ENCODE results near the gene MMP14. TPM values are rescaled to one million over a fixed set of nuclear protein-coding genes. Genes with fewer than 3 reads are reported as not detected.

Gene MMP14
- total and polyA plus RNA-seq, 9 of the 15 experiments (the other 6 are each of a cell fraction or from before 2014, with no cell fraction given) = 0.36 to 5.8 (median 1.3) TPM; not detected in 2

- peak; percentile 57 for TF ChIP-seq POLR2G (IDR thresholded peaks at IDR 0.05; ENCODE audit: low read depth, low read length)
- TF ChIP-seq PATZ1 (CRISPR knock-in tag; IDR thresholded peaks at IDR 0.05; ENCODE audit: borderline replicate concordance) = no peak
- peak; percentile 57; the same call in 1 of the 2 replicates for TF ChIP-seq ZNF583 (CRISPR knock-in tag; IDR thresholded peaks at IDR 0.05)
- peak; percentile 63 for TF ChIP-seq RBFOX2 (IDR thresholded peaks at IDR 0.05; ENCODE audit: low read depth, low read length)
- no peak for TF ChIP-seq ZFPM2 (CRISPR knock-in tag; IDR thresholded peaks at IDR 0.05)
- TF ChIP-seq TEAD1 (CRISPR knock-in tag; IDR thresholded peaks at IDR 0.05) = 0 out of 4 replicates have a peak, but pooled peaks of 1 of the 2 experiments have one; percentile 14
- peak; percentile 54 for TF ChIP-seq SOX6 (IDR thresholded peaks at IDR 0.05)
- TF ChIP-seq TARDBP (IDR thresholded peaks at IDR 0.05) = 0 out of 2 replicates have a peak, but pooled peaks have one; percentile 41
- no peak for TF ChIP-seq PHTF2 (CRISPR knock-in tag; IDR thresholded peaks at IDR 0.05)
- TF ChIP-seq ATF1 (CRISPR knock-in tag; IDR thresholded peaks at IDR 0.05) = no peak
- TF ChIP-seq ATF1 (tag; IDR thresholded peaks at IDR 0.05) = 0 out of 2 replicates have a peak, but pooled peaks have one; percentile 35
- no peak for TF ChIP-seq ZNF282 (CRISPR knock-in tag; IDR thresholded peaks at IDR 0.05)
- peak; percentile 66 for TF ChIP-seq ZBTB33 (CRISPR knock-in tag; IDR thresholded peaks at IDR 0.05)
- TF ChIP-seq CHD4 (IDR thresholded peaks at IDR 0.05; ENCODE audit: insufficient read depth, insufficient replicate concordance, low read depth, low read length, poor library complexity, severe bottlenecking) = peak; percentile 37
- TF ChIP-seq KAT2B (IDR thresholded peaks at IDR 0.05; ENCODE audit: low read depth, low read length) = no peak
- peak; percentile 65 to 73; a peak in 3 of 4 replicates for TF ChIP-seq MNT (conservative IDR thresholded peaks at IDR 0.05)
- no peak for TF ChIP-seq PPARD (CRISPR knock-in tag; IDR thresholded peaks at IDR 0.05)
- TF ChIP-seq KHSRP (IDR thresholded peaks at IDR 0.05) = no peak
- no peak for TF ChIP-seq MXD1 (CRISPR knock-in tag; IDR thresholded peaks at IDR 0.05; ENCODE audit: borderline replicate concordance, poor library complexity, severe bottlenecking)
- TF ChIP-seq SMARCA4 (IDR thresholded peaks at IDR 0.05) = 0 out of 2 replicates have a peak, but pooled peaks have one; percentile 55
- peak; percentile 16; the same call in 1 of the 2 replicates for TF ChIP-seq HMBOX1 (IDR thresholded peaks at IDR 0.05)
These were observed 16.8 kb downstream of the MMP14 start (continued) for GRCh38 chr14:22852940-22853767.

Measured in K562 (cell line).